ENCODE measurements around the gene PRMT3. TPM values are rescaled to one million over a fixed set of nuclear protein-coding genes. Genes with fewer than 3 reads are reported as not detected.

PRMT3 gene
- total and polyA plus RNA-seq, 2 of the 4 experiments (the other 2 are of a cell fraction) = 8.8 to 11.3 TPM

GRCh38 chr11:20357150-20357549 is 30.4 kb upstream of the PRMT3 start:
- Histone ChIP-seq H4K91ac (ENCODE audit: insufficient read depth, low read depth, low read length) (no peak overlapping the region), H3K56ac (ENCODE audit: extremely low read depth, insufficient read depth, low read length) (no peak overlapping the region), H4K8ac (ENCODE audit: low read depth in 2 of 2, low read length in 2 of 2) (no peak overlapping the region), H3K4me2 (ENCODE audit: low read depth, low read length) (no peak overlapping the region), H2AFZ (replicated peaks; ENCODE audit: low read length, poor library complexity) (no peak overlapping the region), H3K18ac (ENCODE audit: low read depth, low read length) (no peak overlapping the region), H2BK15ac (ENCODE audit: low read depth, low read length) (no peak overlapping the region), H3K4ac (ENCODE audit: low read depth, low read length) (no peak overlapping the region), H3K79me1 (ENCODE audit: low read depth in 1 of 2, low read length in 2 of 2) (no peaks in the 10 kb centered on the region), H3K4me3 (ENCODE audit: insufficient read depth, low read depth, low read length) (no peak overlapping the region), H3K23ac (ENCODE audit: low read depth, low read length) (no peak overlapping the region), H2BK120ac (ENCODE audit: low read depth, low read length) (no peak overlapping the region), H3K9me3 (ENCODE audit: control insufficient read depth, insufficient read depth, low read length) (no peaks in the 10 kb centered on the region), H3K27me3 (ENCODE audit: control insufficient read depth, insufficient read depth, low read length) (peaks cover 5% of the 10 kb centered on the region), H3K27ac (ENCODE audit: insufficient read depth, low read length) (no peak overlapping the region), H4K20me1 (ENCODE audit: insufficient read depth, low read length) (no peaks in the 10 kb centered on the region), H2BK20ac (ENCODE audit: low read depth, low read length) (no peak overlapping the region), H3K36me3 (ENCODE audit: control insufficient read depth, insufficient read depth, low read length) (no peaks in the 10 kb centered on the region), H2AK9ac (replicated peaks; ENCODE audit: low read depth, low read length, poor library complexity) (no peak overlapping the region), H2AK5ac (ENCODE audit: low read depth, low read length) (no peak overlapping the region), H3K4me1 (ENCODE audit: control insufficient read depth, insufficient read depth, low read length) (peaks cover 2% of the 10 kb centered on the region; the same call in 1 of the 2 replicates), H4K5ac (ENCODE audit: low read depth, low read length) (no peak overlapping the region), H3K9ac (ENCODE audit: low read depth, low read length) (no peak overlapping the region), H2BK5ac (ENCODE audit: low read depth, low read length, poor library complexity, severe bottlenecking) (no peak overlapping the region), H3K9me1 (ENCODE audit: insufficient read depth, low read length) (no peaks in the 10 kb centered on the region), H3K14ac (replicated peaks; ENCODE audit: low read depth, low read length) (no peak overlapping the region)
- CTCF ChIA-PET = no interaction called here
- no TSS peak for BruUV-seq (replicated peaks)
- POLR2A ChIA-PET (ENCODE audit: unreplicated experiment) = no interaction called here
- TF ChIP-seq MAFK (IDR thresholded peaks at IDR 0.05; ENCODE audit: low read depth, low read length) (no peak), CHD1 (IDR thresholded peaks at IDR 0.05; ENCODE audit: low read depth, low read length) (no peak), CTCF (conservative IDR thresholded peaks at IDR 0.05; ENCODE audit: low read depth, low read length) (no peak), RAD21 (IDR thresholded peaks at IDR 0.05; ENCODE audit: low read length) (no peak), BHLHE40 (IDR thresholded peaks at IDR 0.05; ENCODE audit: low read depth, low read length) (no peak), CEBPB (IDR thresholded peaks at IDR 0.05; ENCODE audit: low read depth, low read length) (no peak), RFX5 (IDR thresholded peaks at IDR 0.05; ENCODE audit: low read depth, low read length) (no peak), USF2 (IDR thresholded peaks at IDR 0.05; ENCODE audit: low read depth, low read length) (no peak), MXI1 (IDR thresholded peaks at IDR 0.05; ENCODE audit: borderline replicate concordance, low read depth, low read length) (no peak), POLR2A (IDR thresholded peaks at IDR 0.05; ENCODE audit: low read depth, low read length) (no peak), RCOR1 (IDR thresholded peaks at IDR 0.05; ENCODE audit: insufficient replicate concordance, low read length) (no peak)
- dilution Hi-C loops (cut with HindIII; ENCODE audit: low sequenced_read_pairs, unreplicated experiment) (no loop called here), in situ Hi-C loops (cut with MboI; ENCODE audit: low sequenced_read_pairs) (loop anchor here (25.0 kb wide), 1 partner anchor 420 kb away; no protein-coding TSS in a partner anchor), intact Hi-C loops (cut with micrococcal nuclease) (no loop called here)
- DNase-seq (no peak), ATAC-seq (ENCODE audit: low read depth) (no peak; the same call in 1 of the 2 replicates)
- no CpG with 5 or more reads among the region's 1 CpG for WGBS, 2 experiments (ENCODE audit: extremely low coverage in 2 of 2, insufficient read length in 1 of 2)
